Endodermal cell (in vitro differentiated cells): ENCODE measurements around the gene C18orf32. TPM values are rescaled to one million over a fixed set of nuclear protein-coding genes. Genes with fewer than 3 reads are reported as not detected.

ENCODE experiments used
- DNase-seq: peaks from one replicate; pipeline ENCODE4 v3.0.0-alpha.2; 2017
- H3K27ac ChIP-seq: 2 replicates; pipeline ENCODE4 v1.5.1; 2013; ENCODE audit warnings: mild to moderate bottlenecking, low read depth, low read length, moderate library complexity
- H3K27me3 ChIP-seq: 2 replicates; pipeline ENCODE4 v1.6.1; 2013; ENCODE audit warnings: mild to moderate bottlenecking, low read length, moderate library complexity; ENCODE audit not compliant: insufficient read depth, control insufficient read depth, poor library complexity, severe bottlenecking
- H3K36me3 ChIP-seq: 2 replicates; pipeline ENCODE4 v1.7.0; 2013; ENCODE audit warnings: mild to moderate bottlenecking, low read length, moderate library complexity; ENCODE audit not compliant: control insufficient read depth, insufficient read depth
- H3K4me1 ChIP-seq: one replicate; pipeline ENCODE4 v1.7.0; 2013; ENCODE audit warnings: low read length; ENCODE audit not compliant: control insufficient read depth, insufficient read depth
- H3K4me3 ChIP-seq: 2 replicates; pipeline ENCODE4 v1.5.1; 2013; ENCODE audit warnings: mild to moderate bottlenecking, low read length, moderate library complexity
- H3K9ac ChIP-seq: 2 replicates; pipeline ENCODE4 v1.6.1; 2013; ENCODE audit warnings: mild to moderate bottlenecking, low read length, moderate library complexity; ENCODE audit not compliant: poor library complexity, severe bottlenecking; ENCODE audit errors: extremely low read depth
- H3K9me3 ChIP-seq: 2 replicates; pipeline ENCODE4 v1.6.1; 2013; ENCODE audit warnings: mild to moderate bottlenecking, low read length, moderate library complexity; ENCODE audit not compliant: control insufficient read depth
- H3K27ac Mint-ChIP-seq: 2 replicates; pipeline ENCODE4 v1.8.0; 2020; ENCODE audit warnings: mixed read lengths
- H3K27me3 Mint-ChIP-seq: 2 replicates; pipeline ENCODE4 v1.8.0; 2021; ENCODE audit warnings: mild to moderate bottlenecking, mixed read lengths; ENCODE audit not compliant: insufficient read depth
- H3K36me3 Mint-ChIP-seq: 2 replicates; pipeline ENCODE4 v1.8.0; 2020; ENCODE audit warnings: low read depth, mixed read lengths
- H3K4me1 Mint-ChIP-seq: 2 replicates; pipeline ENCODE4 v1.8.0; 2020; ENCODE audit warnings: mixed read lengths
- H3K4me3 Mint-ChIP-seq: 2 replicates; pipeline ENCODE4 v1.8.0; 2020; ENCODE audit warnings: mild to moderate bottlenecking, moderate library complexity, mixed read lengths
- H3K9me3 Mint-ChIP-seq: 2 replicates; pipeline ENCODE4 v1.8.0; 2020; ENCODE audit warnings: mild to moderate bottlenecking, mixed read lengths
- CTCF ChIP-seq: fragments of 200-600 bp; sonication (generic); conservative IDR thresholded peaks from 2 replicates; pipeline ENCODE4 v1.5.0; 2021; ENCODE audit warnings: antibody characterized with exemption, mild to moderate bottlenecking
- WGBS, 2 experiments: methylation state at CpG; one replicate each; pipeline versions ENCODE4 v1.1.5 to v1.1.7; 2013; ENCODE audit warnings: missing lambda C conversion rate in 2 of 2, mixed read lengths in 1 of 2; ENCODE audit not compliant: insufficient coverage in 1 of 2, insufficient read length in 1 of 2; 5-methylcytosine and 5-hydroxymethylcytosine counted together
- total RNA-seq, 2 donors: library from RNA; stranded (reverse); fragmentation: NEBNext Ultra II Directional in 1 of 2; extraction: Animal tissue kit (Norgen Biotek cat#: 25700) in 1 of 2; gene quantifications; 2 replicates in 1 of 2; 3 replicates in 1 of 2; pipeline ENCODE4 v1.2.1, GENCODE V29; 2021

C18orf32 gene
- total RNA-seq, 2 donors from 2014 or later: 31.4 to 32.9 TPM

- no peak overlapping the region for H3K4me3 ChIP-seq
- no peaks in the 10 kb centered on the region for H3K9me3 Mint-ChIP-seq
- no peaks in the 10 kb centered on the region for H3K27me3 ChIP-seq
- no peaks in the 10 kb centered on the region for H3K36me3 Mint-ChIP-seq
- H3K4me1 ChIP-seq: peaks cover 7% of the 10 kb centered on the region
- no peak overlapping the region for H3K4me3 Mint-ChIP-seq
- no peaks in the 10 kb centered on the region for H3K9me3 ChIP-seq
- DNase-seq: no peak
- TF ChIP-seq CTCF: no peak
- no peak overlapping the region for H3K9ac ChIP-seq
- H3K27ac ChIP-seq: no peak overlapping the region
- 91 to 93% methylated on average over 3 to 4 of the region's 4 CpGs for WGBS, 2 experiments
- no peak overlapping the region for H3K27ac Mint-ChIP-seq
- H3K27me3 Mint-ChIP-seq: peaks cover 2% of the 10 kb centered on the region
- no peaks in the 10 kb centered on the region for H3K36me3 ChIP-seq
- H3K4me1 Mint-ChIP-seq: peaks cover 16% of the 10 kb centered on the region
Measured at GRCh38 chr18:49467599-49467998, 19.4 kb downstream of the C18orf32 start.

- Mint-ChIP-seq H3K9me3 (no peaks in the 10 kb centered on the region), H3K27me3 (peaks cover 2% of the 10 kb centered on the region), H3K27ac (no peak overlapping the region), H3K4me3 (no peak overlapping the region), H3K36me3 (no peaks in the 10 kb centered on the region), H3K4me1 (peaks cover 16% of the 10 kb centered on the region)
- TF ChIP-seq CTCF: no peak
- Histone ChIP-seq H3K9me3 (no peaks in the 10 kb centered on the region), H3K9ac (no peak overlapping the region), H3K27ac (no peak overlapping the region), H3K27me3 (no peaks in the 10 kb centered on the region), H3K4me1 (peaks cover 7% of the 10 kb centered on the region), H3K36me3 (no peaks in the 10 kb centered on the region), H3K4me3 (no peak overlapping the region)
- WGBS, 2 experiments: 91 to 100% methylated on average over 2 of the region's 2 CpGs
- DNase-seq: no peak
Measured at GRCh38 chr18:49467019-49467563, 19.9 kb downstream of the C18orf32 start.

GRCh38 chr18:49464718-49465598 lies 22.1 kb downstream of the C18orf32 start:
- Mint-ChIP-seq H3K27ac (no peak overlapping the region), H3K4me3 (no peak overlapping the region), H3K9me3 (peaks cover 2% of the 10 kb centered on the region), H3K4me1 (peaks cover 16% of the 10 kb centered on the region), H3K27me3 (peaks cover 9% of the 10 kb centered on the region), H3K36me3 (no peaks in the 10 kb centered on the region)
- Histone ChIP-seq H3K4me3 (no peak overlapping the region), H3K9me3 (no peaks in the 10 kb centered on the region), H3K9ac (no peak overlapping the region), H3K36me3 (no peaks in the 10 kb centered on the region), H3K27ac (no peak overlapping the region), H3K27me3 (peaks cover 6% of the 10 kb centered on the region), H3K4me1 (peaks cover 7% of the 10 kb centered on the region)
- peak; percentile 87 for DNase-seq
- no peak for TF ChIP-seq CTCF
- 38 to 46% methylated on average over 8 of the region's 8 CpGs for WGBS, 2 experiments
